HG03045 (cell line): ENCODE measurements around the gene TTLL1.
"Not testable (repeated sequence)": the region's sequence is repeated elsewhere in the genome, so short reads cannot be mapped to it uniquely, and the experiment has no call there.

Experiments used
- ATAC-seq: cut with Tn5 transposase; IDR thresholded peaks from one replicate; pipeline ENCODE4 v1.9.1; 2021; ENCODE audit warnings: mild to moderate bottlenecking, moderate library complexity; ENCODE audit not compliant: unreplicated experiment

Gene TTLL1

DNA sequence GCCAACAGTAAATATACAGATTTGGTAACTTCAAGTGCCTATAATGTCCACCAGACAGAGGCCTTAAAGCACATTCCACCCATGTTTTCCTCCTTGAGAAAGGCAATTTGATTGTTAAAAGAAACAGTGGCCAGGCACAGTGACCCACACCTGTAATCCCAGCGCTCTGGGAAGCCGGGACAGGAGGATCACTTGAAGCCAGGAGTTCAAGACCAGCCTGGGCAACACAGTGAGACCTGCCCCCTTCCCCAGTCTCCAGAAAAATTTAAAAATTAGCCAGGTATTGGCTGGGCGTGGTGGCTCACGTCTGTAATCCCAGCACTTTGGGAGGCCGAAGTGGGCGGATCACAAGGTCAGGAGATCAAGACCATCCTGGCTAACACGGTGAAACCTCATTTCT lies 93.5 kb downstream of the TTLL1 start:
- not testable (repeated sequence) for ATAC-seq

DNA sequence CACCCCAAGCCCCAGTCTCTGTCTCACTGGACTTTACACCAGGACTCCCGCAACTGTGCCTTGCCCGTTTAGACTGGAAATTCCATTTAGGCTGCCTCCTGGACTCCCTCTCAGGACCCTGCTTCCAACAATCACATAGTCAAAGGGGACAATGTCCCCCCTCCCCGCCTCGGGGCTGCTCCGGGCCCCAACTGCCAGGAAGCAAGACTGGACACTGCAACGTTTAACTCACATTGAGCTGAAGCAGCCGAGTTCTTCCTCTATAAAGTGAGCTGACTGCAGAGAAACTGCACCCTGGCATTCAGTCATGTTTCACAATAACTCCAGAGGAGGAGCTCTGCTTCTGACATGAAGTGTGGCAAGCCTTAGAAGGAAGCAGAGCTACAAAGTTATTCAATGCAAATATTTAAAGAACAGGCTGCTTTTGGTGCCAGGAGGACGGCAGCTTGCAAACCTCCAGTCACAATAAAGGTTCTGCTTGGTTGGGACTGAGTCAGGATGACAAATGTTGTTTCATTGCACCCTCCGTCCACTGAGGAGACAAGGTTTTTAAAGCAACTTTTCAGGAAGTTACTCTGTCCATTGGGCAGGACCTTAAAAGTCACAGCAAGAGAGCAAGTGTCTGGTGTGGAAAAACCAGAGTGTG lies 94.2 kb downstream of the TTLL1 start:
- no peak for ATAC-seq

DNA sequence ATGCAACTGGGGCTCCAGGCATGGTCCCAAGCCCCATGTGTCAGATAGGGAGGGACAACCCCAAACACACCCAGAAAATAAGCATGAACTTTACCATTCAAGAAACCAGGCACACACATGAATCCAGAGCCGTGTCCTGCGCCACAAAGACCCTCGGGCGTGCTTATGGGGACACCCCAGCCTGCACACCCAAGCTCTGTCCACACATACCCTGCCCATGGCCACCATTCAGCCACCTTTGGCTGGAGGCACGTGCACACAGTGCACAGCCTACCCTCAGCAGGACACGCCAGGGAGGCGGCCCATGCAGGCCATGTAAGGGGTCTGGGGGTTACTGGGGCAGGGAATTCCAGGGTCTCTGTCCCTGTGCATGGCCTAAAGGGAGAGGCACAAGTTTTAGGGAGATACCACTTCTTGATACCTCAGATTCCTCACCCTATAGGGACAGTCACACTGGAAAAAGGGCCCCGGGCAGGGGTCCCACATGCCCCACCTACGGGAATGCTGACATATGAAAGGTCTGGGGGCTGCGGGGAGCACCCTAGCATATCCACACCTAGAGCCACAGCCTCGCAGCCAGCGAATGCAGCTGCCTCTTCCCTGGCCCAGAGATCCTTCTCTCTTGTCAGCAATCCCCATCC lies 94.8 kb downstream of the TTLL1 start:
- no peak for ATAC-seq

DNA sequence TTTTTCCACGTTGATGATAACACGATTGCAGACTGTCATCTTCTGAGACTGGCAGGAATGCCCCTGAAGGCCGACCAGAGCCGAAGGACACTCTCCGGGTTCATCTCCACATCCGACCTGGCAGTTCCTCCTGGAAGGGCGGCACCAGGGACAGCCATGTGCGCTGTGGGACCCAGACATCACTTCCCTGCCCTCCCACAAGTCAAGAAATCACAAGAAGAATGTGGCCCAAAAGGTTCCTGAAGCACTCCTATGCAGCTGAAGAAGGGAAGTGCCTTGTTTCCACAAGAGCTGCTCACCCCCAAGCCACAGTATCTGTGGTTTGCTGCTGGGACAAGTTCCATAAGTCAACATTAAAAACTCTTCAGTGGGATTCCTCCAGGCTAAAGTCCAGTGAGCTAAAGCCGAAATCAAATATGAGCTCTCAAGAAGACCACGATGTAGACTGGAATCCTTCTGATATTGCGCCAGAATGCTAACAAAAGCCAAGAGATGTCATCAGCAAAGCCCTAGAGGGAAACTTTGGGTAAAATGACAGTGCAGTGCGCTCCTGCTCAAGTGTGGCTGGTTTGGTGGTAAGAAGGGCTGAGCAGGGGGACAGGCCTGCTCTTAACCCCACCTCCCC lies 95.4 kb downstream of the TTLL1 start:
- ATAC-seq = no peak

DNA sequence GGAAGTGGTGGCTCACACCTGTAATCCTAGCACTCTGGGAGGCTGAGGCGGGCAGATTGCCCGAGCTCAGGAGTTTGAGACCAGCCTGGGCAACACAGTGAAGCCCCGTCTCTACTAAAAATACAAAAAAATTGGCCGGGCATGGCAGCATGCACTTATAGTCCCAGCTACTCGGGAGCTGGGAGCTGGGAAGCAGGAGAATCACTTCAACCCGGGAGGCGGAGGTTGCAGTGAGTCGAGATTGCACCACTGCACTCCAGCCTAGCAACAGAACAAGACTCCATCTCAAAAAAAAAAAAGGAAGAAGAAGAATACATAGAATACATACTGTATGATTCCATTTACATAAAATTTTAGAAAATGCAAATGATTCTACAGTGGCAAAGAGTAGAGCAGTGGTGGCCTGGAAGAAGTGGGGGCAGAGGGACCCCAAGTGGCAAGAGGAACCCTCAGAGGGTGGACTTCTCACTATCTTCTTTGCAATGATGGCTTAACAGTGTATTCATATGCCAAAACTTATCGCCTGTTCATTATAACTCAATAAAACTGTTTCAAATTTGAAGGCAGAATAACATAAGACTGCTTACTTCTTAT lies 96.2 kb downstream of the TTLL1 start:
- no peak for ATAC-seq

DNA sequence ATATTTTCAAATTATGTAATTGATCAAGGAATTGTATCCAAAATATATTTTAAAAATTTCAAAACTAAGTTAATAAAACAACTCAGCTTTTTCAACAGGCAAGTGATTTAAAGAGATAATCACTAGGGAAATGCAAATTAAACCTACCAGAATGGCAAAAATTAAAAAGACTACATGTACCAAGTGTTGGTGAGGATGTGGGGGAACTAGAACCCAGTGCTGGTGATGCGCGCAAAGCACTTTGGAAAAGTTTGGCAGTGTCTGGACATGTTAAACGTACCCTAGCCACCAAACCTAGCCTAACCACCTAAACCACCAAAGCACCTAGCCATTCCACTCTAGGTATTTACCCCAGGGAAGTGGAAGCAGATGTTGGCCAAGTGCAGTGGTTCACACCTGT lies 97.1 kb downstream of the TTLL1 start:
- ATAC-seq = no peak

DNA sequence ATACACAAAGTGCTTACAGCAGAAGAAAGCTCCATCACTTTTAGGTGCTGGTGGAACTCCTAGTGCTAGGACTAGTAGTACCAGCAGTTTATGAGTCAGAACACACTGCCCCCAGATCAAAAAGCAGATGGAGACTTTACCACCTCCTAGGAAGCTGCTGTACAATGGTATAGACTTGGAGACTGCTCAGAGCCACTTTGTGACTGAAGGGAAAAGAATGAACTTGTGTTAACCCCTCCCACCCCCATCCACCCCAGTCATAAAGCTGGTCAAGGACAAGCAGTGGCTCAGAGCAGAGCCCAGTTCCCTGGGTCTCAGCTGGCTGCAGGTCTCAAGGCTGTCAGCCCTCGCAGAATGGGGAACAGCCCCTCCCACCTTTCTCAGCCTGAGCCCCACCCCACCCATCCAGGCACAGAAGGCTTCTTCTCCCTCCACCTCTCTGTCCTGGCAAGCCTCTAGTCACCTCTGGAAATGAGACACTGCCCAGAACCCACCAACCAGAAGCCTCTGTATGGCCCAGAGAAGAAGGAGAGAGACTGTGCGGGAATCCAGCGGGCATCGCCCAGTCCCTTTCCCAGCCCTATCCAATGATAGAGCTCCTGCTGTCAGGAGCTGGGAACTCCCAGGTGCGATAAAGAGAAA lies 98.1 kb downstream of the TTLL1 start:
- ATAC-seq = no peak

DNA sequence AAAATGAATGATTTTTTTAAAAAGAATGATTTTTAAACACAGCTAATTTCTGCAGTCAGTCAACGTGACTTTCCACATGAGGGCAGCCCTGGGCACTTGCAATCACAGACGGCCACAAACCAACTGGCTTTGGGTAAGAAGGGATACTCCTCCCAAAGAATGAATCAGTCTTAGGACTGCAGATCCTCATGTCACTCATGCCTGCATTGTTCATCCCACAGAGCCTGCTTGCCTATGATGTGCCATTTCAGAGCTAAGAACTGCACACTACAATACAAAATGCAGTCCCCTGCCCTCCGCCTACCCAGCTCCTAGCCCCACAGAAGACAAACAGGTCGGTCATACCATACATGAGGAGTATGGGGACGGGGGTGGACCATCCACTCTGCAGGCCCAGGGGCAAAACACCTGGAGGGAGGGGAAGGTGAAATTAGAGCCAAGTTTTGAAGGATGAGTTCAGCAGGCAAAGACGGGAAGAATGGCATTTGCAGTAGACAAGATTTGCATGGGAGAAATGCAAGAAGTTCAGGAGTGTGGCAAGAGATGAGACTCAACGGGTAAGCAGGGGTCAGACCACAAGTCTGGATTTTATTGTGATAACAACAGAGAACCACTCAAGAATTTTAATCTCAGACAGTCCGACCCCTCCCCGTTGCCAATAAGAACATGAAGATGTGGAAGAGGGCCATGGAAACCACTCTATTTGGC lies 98.9 kb downstream of the TTLL1 start:
- ATAC-seq = no peak
